Heart left ventricle (tissue), 13 donors: ENCODE results near the gene IFI27.

Source experiments
- POLR2A ChIP-seq, 2 donors: fragments of 450-650 bp; IDR thresholded peaks; one replicate each; pipeline ENCODE4 v1.6.1; 2017; ENCODE audit warnings: antibody characterized with exemption in 2 of 2, mild to moderate bottlenecking in 2 of 2, moderate library complexity in 2 of 2
- TF ChIP-seq, protein P1 (sequence below), 12 donors: fragments of 200-600 bp; sonication (generic) in 4 of 12; IDR thresholded peaks; one replicate each; pipeline versions ENCODE4 v1.5.0 to v1.8.0; 2018 to 2022; ENCODE audit warnings: antibody characterized with exemption in 12 of 12, mild to moderate bottlenecking in 5 of 12
- donor health status: ischemic (EF 13 %, LVEDD 7.1; RV severe dilation, severe dysfunction).
- donor health status: DM: no; HTN: yes; CAD: no.
- donor health status: DM: no; HTN: no; CAD: no.
- donor health status: ischemic (EF 25% LVEDD 6.9; RV normal size, moderate dysfunction).
- donor health status: ischemic (EF 25% LVEDD 5.7; RV mildly dilated, moderate dysfunction).
- donor health status: ischemic (EF 35%, LVEDD 5.7; RV mildly dilated, moderate dysfunction).
- donor health status: nonischemic (EF 11% LVEDD 7.7; RV severe dilation, severe dysfunction).
- donor health status: DM: yes; HTN: yes; CAD: no.
- donor health status: PGD.
- donor health status: ischemic (EF 29% LVEDD 5.4; RV normal size, mild dysfunction).
- donor health status: nonischemic (EF 23%, LVEDD 6.1; RV moderate dilation, normal function).

GRCh38 chr14:94165744-94166143 lies 55.2 kb downstream of the IFI27 start:
- TF ChIP-seq, protein P1, sequence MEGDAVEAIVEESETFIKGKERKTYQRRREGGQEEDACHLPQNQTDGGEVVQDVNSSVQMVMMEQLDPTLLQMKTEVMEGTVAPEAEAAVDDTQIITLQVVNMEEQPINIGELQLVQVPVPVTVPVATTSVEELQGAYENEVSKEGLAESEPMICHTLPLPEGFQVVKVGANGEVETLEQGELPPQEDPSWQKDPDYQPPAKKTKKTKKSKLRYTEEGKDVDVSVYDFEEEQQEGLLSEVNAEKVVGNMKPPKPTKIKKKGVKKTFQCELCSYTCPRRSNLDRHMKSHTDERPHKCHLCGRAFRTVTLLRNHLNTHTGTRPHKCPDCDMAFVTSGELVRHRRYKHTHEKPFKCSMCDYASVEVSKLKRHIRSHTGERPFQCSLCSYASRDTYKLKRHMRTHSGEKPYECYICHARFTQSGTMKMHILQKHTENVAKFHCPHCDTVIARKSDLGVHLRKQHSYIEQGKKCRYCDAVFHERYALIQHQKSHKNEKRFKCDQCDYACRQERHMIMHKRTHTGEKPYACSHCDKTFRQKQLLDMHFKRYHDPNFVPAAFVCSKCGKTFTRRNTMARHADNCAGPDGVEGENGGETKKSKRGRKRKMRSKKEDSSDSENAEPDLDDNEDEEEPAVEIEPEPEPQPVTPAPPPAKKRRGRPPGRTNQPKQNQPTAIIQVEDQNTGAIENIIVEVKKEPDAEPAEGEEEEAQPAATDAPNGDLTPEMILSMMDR (IDR thresholded peaks at IDR 0.05): no peak
- no peak for TF ChIP-seq POLR2A (IDR thresholded peaks at IDR 0.05)
